AG04449 (cell line): ENCODE results near the gene EIF5B.
"Not testable (repeated sequence)": the region's sequence is repeated elsewhere in the genome, so short reads cannot be mapped to it uniquely, and the experiment has no call there.

Experiments
- CTCF ChIA-PET: fragments of 350-600 bp; formaldehyde crosslinking; extraction: SDS; loops from one replicate; lab custom pipeline; 2021; ENCODE audit warnings: antibody characterized with exemption; lab: Yijun Ruan, JAX
- POLR2A ChIA-PET: fragments of 400-600, 350-600 bp; formaldehyde crosslinking; extraction: SDS; loops from one replicate; lab custom pipeline; 2020; ENCODE audit warnings: antibody characterized with exemption, inconsistent platforms; lab: Yijun Ruan, JAX
- DNase-seq: peaks from one replicate; pipeline ENCODE4 v3.0.0-alpha.2; 2010; ENCODE audit warnings: low read depth, low spot score
- H3K4me3 ChIP-seq: 2 replicates; pipeline ENCODE4 v1.5.1; 2011; ENCODE audit warnings: low read depth, mild to moderate bottlenecking, control low read depth, low read length
- TF ChIP-seq, protein P1 (sequence below): IDR thresholded peaks from one replicate; pipeline ENCODE4 v1.5.1; 2011; ENCODE audit warnings: mild to moderate bottlenecking, moderate library complexity, low read length, control low read depth, inconsistent platforms; ENCODE audit not compliant: insufficient read depth; ENCODE audit errors: missing control alignments

The EIF5B gene

DNA sequence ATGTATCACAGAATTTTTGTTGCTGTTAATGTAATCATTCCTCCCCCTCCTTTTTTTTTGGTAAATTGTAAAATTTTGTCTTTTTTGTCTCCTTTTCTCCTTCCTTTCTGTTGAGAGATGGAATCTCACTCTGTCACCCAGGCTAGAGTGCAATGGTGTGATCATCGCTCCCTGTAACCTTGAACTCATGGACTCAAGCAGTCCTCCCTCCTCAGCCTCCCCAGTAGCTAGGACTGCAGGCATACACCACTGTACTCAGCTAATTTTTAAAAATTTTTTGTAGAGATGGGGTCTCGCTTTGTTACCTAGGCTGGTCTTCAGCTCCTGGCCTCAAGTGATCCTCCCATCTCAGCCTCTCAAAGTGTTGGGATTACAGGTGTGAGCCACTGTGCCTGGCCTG is 5.3 kb downstream of the EIF5B start:
- CTCF ChIA-PET: interaction anchor here (0.9 kb wide), 1 partner anchor 162 kb away, joined by 3 read pairs; no protein-coding TSS in a partner anchor

DNA sequence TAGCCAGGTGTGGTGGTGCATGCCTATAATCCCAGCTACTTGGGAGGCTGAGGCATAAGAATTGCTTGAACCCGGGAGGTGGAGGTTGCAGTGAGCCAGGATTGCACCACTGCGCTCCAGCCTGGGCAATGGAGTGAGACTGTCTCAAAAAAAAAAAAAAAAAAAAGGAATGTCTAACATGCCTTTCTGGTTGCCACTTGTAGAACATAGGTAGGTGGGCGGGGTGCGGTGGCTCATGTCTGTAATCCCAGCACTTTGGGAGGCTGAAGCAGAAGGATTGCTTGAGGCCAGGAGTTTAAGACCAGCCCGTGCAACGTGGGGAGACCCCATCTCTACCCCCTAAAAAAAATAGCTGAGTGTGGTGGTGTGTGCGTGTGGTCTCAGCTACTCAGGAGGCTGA is 8.3 kb downstream of the EIF5B start:
- POLR2A ChIA-PET, CTCF ChIA-PET, DNase-seq, H3K4me3 ChIP-seq: not testable (repeated sequence)

More for the DNA sequence above, 5.3 kb downstream of the EIF5B start:
- TF ChIP-seq, protein P1, sequence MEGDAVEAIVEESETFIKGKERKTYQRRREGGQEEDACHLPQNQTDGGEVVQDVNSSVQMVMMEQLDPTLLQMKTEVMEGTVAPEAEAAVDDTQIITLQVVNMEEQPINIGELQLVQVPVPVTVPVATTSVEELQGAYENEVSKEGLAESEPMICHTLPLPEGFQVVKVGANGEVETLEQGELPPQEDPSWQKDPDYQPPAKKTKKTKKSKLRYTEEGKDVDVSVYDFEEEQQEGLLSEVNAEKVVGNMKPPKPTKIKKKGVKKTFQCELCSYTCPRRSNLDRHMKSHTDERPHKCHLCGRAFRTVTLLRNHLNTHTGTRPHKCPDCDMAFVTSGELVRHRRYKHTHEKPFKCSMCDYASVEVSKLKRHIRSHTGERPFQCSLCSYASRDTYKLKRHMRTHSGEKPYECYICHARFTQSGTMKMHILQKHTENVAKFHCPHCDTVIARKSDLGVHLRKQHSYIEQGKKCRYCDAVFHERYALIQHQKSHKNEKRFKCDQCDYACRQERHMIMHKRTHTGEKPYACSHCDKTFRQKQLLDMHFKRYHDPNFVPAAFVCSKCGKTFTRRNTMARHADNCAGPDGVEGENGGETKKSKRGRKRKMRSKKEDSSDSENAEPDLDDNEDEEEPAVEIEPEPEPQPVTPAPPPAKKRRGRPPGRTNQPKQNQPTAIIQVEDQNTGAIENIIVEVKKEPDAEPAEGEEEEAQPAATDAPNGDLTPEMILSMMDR: no peak
- POLR2A ChIA-PET: interaction anchor here (0.7 kb wide), 1 partner anchor 10 kb away, joined by 3 read pairs; no protein-coding TSS in a partner anchor
- no peak for DNase-seq
- no peak overlapping the region for H3K4me3 ChIP-seq

DNA sequence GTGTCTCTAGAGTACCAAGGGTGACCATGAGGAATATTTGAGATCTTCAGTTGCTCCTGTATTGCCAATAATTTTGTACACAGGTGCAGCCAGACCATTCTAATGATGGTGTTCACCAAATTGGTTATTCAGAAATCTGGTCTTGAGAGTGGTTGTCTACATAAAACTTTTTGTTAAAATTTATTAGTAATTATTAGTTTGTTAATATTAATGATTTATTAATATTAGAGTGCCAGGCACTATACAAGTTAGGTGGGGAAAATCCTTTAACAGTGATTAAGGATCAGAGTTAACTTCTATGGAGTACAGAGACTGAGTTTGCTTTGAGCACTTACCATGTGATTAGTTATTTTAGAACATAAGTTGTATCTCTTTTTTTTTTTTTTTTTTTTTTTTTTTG is 9.0 kb downstream of the EIF5B start:
- CTCF ChIA-PET: interaction anchor here (2.6 kb wide), 1 partner anchor 9 kb away, joined by 14 read pairs; the partner anchor contains the start of genes EIF5B and TXNDC9
- no peak overlapping the region for H3K4me3 ChIP-seq
- TF ChIP-seq, protein P1: no peak
- POLR2A ChIA-PET: no interaction called here
- no peak for DNase-seq

DNA sequence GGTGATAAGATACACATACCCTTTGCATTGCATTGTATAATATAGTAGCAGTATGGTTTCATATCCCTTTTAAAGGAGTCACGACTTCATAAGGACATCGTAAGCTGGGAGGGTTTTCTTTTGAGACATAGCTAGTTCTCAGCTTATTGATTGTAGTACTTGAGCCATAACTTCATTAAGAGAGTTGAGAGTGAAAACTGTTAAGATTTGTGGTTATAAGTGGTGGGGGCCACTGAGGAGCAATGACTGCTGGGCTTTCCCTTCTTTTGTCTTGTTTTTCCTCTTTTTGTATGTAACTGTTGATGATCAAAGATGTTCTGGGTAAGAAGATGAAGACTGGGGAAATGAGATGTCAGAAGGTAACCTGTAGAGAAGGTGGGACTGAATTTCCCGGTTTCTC is 11.0 kb downstream of the EIF5B start:
- CTCF ChIA-PET: interaction anchor here (0.5 to 2.6 kb wide), 3 partner anchors 8 to 21 kb away, joined by 3 to 14 read pairs (median 7); partner anchors contain the start of genes EIF5B and TXNDC9
- no peak overlapping the region for H3K4me3 ChIP-seq
- TF ChIP-seq, protein P1: no peak
- no peak for DNase-seq
- POLR2A ChIA-PET: no interaction called here

DNA sequence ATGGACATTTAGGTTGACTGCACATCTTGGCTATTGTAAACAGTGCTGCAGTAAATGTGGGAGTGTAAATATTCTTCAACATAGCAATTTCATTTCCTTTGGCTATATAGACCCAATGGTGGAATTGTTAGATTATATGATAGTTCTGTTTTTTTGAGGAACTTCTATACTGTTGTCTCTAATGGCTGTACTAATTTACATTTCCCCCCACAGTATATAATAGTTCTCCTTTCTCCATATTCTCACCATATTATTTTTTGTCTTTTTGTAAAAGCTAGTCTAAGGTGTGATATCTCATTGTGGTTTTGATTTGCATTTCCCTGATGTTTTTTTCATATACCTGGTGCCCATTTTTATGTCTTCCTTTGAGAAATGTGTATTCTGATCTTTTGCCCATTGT is 13.0 kb downstream of the EIF5B start:
- no peak for DNase-seq
- no peak overlapping the region for H3K4me3 ChIP-seq
- TF ChIP-seq, protein P1: no peak
- ChIA-PET POLR2A (no interaction called here), CTCF (interaction anchor here (1.0 kb wide), 1 partner anchor 13 kb away, joined by 4 read pairs; the partner anchor contains the start of gene EIF5B)

DNA sequence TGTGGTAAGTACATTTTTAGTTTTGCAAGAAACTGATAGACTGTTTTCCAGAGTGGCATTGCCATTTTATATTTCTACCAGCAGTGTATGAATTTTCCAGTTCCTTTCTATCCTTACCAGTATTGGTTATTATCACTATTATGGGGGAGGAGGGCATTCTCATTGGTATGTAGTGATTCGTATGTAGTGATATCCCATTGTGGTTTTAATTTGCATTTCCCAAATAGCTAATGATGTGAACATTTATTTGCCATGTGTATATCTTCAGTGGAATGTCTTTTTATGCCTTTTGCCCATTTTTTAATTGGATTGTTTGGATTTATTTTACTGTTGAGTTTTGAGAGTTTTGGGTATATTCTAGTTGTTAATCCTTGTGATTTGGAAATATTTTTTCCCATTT is 16.9 kb downstream of the EIF5B start:
- DNase-seq: no peak
- TF ChIP-seq, protein P1: no peak
- ChIA-PET POLR2A (no interaction called here), CTCF (interaction anchor here (0.8 to 1.9 kb wide), 3 partner anchors 9 to 17 kb away, joined by 3 to 11 read pairs (median 4); partner anchors contain the start of genes EIF5B and TXNDC9)
- H3K4me3 ChIP-seq: no peak overlapping the region

DNA sequence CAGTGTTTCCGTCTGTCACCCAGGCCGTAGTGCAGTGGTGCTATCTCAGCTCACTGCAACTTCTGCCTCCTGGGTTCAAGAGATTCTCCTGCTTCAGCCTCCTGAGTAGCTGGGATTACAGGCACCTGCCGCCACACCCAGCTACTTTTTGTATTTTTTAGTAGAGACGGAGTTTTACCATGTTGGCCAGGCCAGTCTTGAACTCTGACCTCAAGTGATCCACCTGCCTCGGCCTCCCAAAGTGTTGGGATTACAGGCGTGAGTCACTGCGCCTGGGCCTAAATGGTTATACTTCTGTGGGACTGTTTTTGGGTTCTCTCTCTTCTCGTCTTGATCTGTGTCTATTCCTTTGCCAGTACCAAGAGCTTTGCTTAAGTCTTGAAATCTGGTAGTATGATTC is 17.6 kb downstream of the EIF5B start:
- H3K4me3 ChIP-seq, POLR2A ChIA-PET, DNase-seq: not testable (repeated sequence)
- CTCF ChIA-PET: interaction anchor here (0.8 to 1.9 kb wide), 3 partner anchors 8 to 17 kb away, joined by 3 to 11 read pairs (median 4); partner anchors contain the start of genes EIF5B and TXNDC9
